Measurements from ENCODE around the gene GLI2.

- TF ChIP-seq, protein P1, sequence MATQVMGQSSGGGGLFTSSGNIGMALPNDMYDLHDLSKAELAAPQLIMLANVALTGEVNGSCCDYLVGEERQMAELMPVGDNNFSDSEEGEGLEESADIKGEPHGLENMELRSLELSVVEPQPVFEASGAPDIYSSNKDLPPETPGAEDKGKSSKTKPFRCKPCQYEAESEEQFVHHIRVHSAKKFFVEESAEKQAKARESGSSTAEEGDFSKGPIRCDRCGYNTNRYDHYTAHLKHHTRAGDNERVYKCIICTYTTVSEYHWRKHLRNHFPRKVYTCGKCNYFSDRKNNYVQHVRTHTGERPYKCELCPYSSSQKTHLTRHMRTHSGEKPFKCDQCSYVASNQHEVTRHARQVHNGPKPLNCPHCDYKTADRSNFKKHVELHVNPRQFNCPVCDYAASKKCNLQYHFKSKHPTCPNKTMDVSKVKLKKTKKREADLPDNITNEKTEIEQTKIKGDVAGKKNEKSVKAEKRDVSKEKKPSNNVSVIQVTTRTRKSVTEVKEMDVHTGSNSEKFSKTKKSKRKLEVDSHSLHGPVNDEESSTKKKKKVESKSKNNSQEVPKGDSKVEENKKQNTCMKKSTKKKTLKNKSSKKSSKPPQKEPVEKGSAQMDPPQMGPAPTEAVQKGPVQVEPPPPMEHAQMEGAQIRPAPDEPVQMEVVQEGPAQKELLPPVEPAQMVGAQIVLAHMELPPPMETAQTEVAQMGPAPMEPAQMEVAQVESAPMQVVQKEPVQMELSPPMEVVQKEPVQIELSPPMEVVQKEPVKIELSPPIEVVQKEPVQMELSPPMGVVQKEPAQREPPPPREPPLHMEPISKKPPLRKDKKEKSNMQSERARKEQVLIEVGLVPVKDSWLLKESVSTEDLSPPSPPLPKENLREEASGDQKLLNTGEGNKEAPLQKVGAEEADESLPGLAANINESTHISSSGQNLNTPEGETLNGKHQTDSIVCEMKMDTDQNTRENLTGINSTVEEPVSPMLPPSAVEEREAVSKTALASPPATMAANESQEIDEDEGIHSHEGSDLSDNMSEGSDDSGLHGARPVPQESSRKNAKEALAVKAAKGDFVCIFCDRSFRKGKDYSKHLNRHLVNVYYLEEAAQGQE (IDR thresholded peaks at IDR 0.05; ENCODE audit: insufficient read depth in 1 of 2, low read depth in 2 of 2, low read length in 1 of 2), result no peak
- TF ChIP-seq, protein P2, sequence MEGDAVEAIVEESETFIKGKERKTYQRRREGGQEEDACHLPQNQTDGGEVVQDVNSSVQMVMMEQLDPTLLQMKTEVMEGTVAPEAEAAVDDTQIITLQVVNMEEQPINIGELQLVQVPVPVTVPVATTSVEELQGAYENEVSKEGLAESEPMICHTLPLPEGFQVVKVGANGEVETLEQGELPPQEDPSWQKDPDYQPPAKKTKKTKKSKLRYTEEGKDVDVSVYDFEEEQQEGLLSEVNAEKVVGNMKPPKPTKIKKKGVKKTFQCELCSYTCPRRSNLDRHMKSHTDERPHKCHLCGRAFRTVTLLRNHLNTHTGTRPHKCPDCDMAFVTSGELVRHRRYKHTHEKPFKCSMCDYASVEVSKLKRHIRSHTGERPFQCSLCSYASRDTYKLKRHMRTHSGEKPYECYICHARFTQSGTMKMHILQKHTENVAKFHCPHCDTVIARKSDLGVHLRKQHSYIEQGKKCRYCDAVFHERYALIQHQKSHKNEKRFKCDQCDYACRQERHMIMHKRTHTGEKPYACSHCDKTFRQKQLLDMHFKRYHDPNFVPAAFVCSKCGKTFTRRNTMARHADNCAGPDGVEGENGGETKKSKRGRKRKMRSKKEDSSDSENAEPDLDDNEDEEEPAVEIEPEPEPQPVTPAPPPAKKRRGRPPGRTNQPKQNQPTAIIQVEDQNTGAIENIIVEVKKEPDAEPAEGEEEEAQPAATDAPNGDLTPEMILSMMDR (IDR thresholded peaks at IDR 0.05), result no peak
- TF ChIP-seq POLR2AphosphoS5 (IDR thresholded peaks at IDR 0.05; ENCODE audit: low read depth, low read length), result no peak
- no peak for TF ChIP-seq SIN3A (IDR thresholded peaks at IDR 0.05; ENCODE audit: borderline replicate concordance, insufficient read depth, low read depth, low read length)
Measured at GRCh38 chr2:120709608-120710041, 26.0 kb upstream of the GLI2 start.
